Prostate gland (tissue), 2 donors: ENCODE measurements around the gene CDK3.

Experiments used
- POLR2A ChIP-seq: fragments of 450-650 bp; IDR thresholded peaks from one replicate; pipeline ENCODE4 v1.6.1; 2016; ENCODE audit warnings: antibody characterized with exemption, mild to moderate bottlenecking
- POLR2AphosphoS5 ChIP-seq: sonication (generic); formaldehyde crosslinking; IDR thresholded peaks from one replicate; pipeline ENCODE4 v1.6.1; 2017; ENCODE audit warnings: antibody characterized with exemption
- TF ChIP-seq, protein P1 (sequence below), 4 experiments: fragments of 200-600 bp in 2 of 4; fragments of 450-650 bp in 2 of 4; sonication (generic) in 2 of 4; IDR thresholded peaks; 1 replicate in 3 of 4; 2 replicates in 1 of 4; pipeline ENCODE4 v1.5.1; 2016 to 2019; ENCODE audit warnings: antibody characterized with exemption in 4 of 4, mild to moderate bottlenecking in 2 of 4, moderate library complexity in 2 of 4

DNA sequence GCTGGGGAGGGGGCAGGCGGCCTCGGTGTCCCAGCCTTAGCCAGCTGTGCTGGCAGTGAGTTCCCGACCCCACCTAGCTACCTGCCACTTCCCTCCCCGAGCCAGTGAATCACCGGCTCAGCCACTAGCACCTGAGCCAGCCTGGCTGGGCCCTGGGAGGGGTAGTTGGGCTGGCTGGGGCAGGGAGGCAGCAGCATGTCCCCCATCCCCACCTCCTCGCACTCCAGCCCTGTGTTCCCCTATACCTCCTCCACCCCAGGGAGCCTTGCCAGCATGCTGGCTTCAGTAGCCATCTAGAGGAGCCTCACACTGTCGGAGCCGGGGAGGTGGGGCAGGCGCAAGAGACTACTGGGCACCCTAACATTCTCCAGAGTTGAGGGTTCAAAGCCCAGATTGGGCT lies 23.7 kb downstream of the CDK3 start:
- TF ChIP-seq, protein P1, sequence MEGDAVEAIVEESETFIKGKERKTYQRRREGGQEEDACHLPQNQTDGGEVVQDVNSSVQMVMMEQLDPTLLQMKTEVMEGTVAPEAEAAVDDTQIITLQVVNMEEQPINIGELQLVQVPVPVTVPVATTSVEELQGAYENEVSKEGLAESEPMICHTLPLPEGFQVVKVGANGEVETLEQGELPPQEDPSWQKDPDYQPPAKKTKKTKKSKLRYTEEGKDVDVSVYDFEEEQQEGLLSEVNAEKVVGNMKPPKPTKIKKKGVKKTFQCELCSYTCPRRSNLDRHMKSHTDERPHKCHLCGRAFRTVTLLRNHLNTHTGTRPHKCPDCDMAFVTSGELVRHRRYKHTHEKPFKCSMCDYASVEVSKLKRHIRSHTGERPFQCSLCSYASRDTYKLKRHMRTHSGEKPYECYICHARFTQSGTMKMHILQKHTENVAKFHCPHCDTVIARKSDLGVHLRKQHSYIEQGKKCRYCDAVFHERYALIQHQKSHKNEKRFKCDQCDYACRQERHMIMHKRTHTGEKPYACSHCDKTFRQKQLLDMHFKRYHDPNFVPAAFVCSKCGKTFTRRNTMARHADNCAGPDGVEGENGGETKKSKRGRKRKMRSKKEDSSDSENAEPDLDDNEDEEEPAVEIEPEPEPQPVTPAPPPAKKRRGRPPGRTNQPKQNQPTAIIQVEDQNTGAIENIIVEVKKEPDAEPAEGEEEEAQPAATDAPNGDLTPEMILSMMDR (IDR thresholded peaks at IDR 0.05) = no peak
- TF ChIP-seq POLR2A (no peak), POLR2AphosphoS5 (no peak)
